Stomach (tissue), 4 donors: ENCODE measurements around the gene ZNF473.

Experiments
- POLR2A ChIP-seq, 4 donors: fragments of 450-650 bp; IDR thresholded peaks; one replicate each; pipeline ENCODE4 v1.6.1; 2016; ENCODE audit warnings: antibody characterized with exemption in 4 of 4, control low read depth in 2 of 4, mild to moderate bottlenecking in 1 of 4, moderate library complexity in 1 of 4
- POLR2AphosphoS5 ChIP-seq, 3 donors: sonication (generic); formaldehyde crosslinking; IDR thresholded peaks; one replicate each; pipeline ENCODE4 v1.6.1; 2016; ENCODE audit warnings: antibody characterized with exemption in 3 of 3
- TF ChIP-seq, protein P1 (sequence below), 7 experiments: fragments of 450-650 bp in 4 of 7; fragments of 200-600 bp in 3 of 7; sonication (generic) in 3 of 7; IDR thresholded peaks; one replicate each; pipeline ENCODE4 v1.5.1; 2016 to 2019; ENCODE audit warnings: antibody characterized with exemption in 7 of 7, control low read depth in 2 of 7, mild to moderate bottlenecking in 1 of 7

DNA sequence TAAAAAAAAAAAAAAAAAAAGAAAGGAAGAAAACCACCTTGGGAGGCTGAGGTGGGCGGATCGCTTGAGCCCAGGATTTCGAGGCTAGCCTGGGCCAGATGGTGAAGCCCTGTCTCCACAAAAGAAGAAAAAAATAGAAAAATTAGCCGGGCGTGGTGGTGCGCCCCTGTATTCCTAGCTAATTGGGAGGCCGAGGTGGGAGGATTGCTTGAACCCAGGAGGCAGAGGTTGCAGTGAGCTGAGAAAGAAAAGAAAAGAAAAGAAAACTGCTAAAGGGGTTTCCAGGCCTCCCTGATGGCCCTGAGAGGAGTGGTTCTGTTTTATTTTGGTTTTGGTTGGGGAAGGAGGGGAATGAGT, 723 bp downstream of the ZNF473 start:
- TF ChIP-seq POLR2A (IDR thresholded peaks at IDR 0.05): no peak
- TF ChIP-seq, protein P1, sequence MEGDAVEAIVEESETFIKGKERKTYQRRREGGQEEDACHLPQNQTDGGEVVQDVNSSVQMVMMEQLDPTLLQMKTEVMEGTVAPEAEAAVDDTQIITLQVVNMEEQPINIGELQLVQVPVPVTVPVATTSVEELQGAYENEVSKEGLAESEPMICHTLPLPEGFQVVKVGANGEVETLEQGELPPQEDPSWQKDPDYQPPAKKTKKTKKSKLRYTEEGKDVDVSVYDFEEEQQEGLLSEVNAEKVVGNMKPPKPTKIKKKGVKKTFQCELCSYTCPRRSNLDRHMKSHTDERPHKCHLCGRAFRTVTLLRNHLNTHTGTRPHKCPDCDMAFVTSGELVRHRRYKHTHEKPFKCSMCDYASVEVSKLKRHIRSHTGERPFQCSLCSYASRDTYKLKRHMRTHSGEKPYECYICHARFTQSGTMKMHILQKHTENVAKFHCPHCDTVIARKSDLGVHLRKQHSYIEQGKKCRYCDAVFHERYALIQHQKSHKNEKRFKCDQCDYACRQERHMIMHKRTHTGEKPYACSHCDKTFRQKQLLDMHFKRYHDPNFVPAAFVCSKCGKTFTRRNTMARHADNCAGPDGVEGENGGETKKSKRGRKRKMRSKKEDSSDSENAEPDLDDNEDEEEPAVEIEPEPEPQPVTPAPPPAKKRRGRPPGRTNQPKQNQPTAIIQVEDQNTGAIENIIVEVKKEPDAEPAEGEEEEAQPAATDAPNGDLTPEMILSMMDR (IDR thresholded peaks at IDR 0.05): no peak
- no peak for TF ChIP-seq POLR2AphosphoS5 (IDR thresholded peaks at IDR 0.05)
